GM19023 (cell line): ENCODE data around the gene MTCP1.

Experiments
- ATAC-seq: cut with Tn5 transposase; IDR thresholded peaks from one replicate; pipeline ENCODE4 v1.9.1; 2021; ENCODE audit warnings: mild to moderate bottlenecking, moderate library complexity; ENCODE audit not compliant: unreplicated experiment

Gene MTCP1

GRCh38 chrX:155070975-155071693, at the start of gene MTCP1, which contains the start of the genes BRCC3 and CMC4:
Gene MTCP1 (minus strand): TSS chrX:155071136. CDS start chrX:155066010, 5,126 bp downstream.
Gene BRCC3 (plus strand): TSS chrX:155071508. CDS start chrX:155071528, 20 bp downstream.
Gene CMC4 (minus strand): TSS chrX:155071136. CDS start chrX:155064023, 7,113 bp downstream.
- peak; percentile 90 for ATAC-seq

GRCh38 chrX:155115174-155115819, 44.4 kb upstream of the MTCP1 start:
- no peak for ATAC-seq

- no peak for ATAC-seq
Observed at GRCh38 chrX:155113097-155113496, 42.2 kb upstream of the MTCP1 start.

GRCh38 chrX:155112171-155112570, 41.2 kb upstream of the MTCP1 start:
- ATAC-seq = no peak

- ATAC-seq = no peak
Observed at GRCh38 chrX:155108427-155108826, 37.5 kb upstream of the MTCP1 start.

GRCh38 chrX:155105919-155106318, 35.0 kb upstream of the MTCP1 start:
- ATAC-seq = no peak

- ATAC-seq = peak; percentile 58
Observed at GRCh38 chrX:155094468-155095061, 23.6 kb upstream of the MTCP1 start.

- ATAC-seq = no peak
Observed at GRCh38 chrX:155086961-155087735, 16.2 kb upstream of the MTCP1 start.

- no peak for ATAC-seq
Observed at GRCh38 chrX:155086202-155086840, 15.4 kb upstream of the MTCP1 start.

GRCh38 chrX:155071694-155072280, 851 bp upstream of the MTCP1 start:
- ATAC-seq = peak; percentile 12

GRCh38 chrX:155070663-155070974, 317 bp downstream of the MTCP1 start:
- ATAC-seq = peak; percentile 31

GRCh38 chrX:155070038-155070437, 898 bp downstream of the MTCP1 start:
- no peak for ATAC-seq

- no peak for ATAC-seq
Observed at GRCh38 chrX:155069414-155069813, 1.5 kb downstream of the MTCP1 start.

GRCh38 chrX:155068165-155068564, 2.8 kb downstream of the MTCP1 start:
- no peak for ATAC-seq

GRCh38 chrX:155065035-155065734, 5.8 kb downstream of the MTCP1 start:
- no peak for ATAC-seq

GRCh38 chrX:155061760-155062159, 9.2 kb downstream of the MTCP1 start:
- ATAC-seq = no peak

GRCh38 chrX:155056877-155057792, 13.8 kb downstream of the MTCP1 start:
- ATAC-seq = peak; percentile 85

GRCh38 chrX:155056471-155056870, 14.5 kb downstream of the MTCP1 start:
- no peak for ATAC-seq

GRCh38 chrX:155055494-155055893, 15.4 kb downstream of the MTCP1 start:
- ATAC-seq = no peak
